ENCODE data around the gene ACTG1. TPM values are rescaled to one million over a fixed set of nuclear protein-coding genes. Genes with fewer than 3 reads are reported as not detected.

ACTG1 gene
- total RNA-seq, 4 donors from 2014 or later, result 1,023 to 5,472 (median 2,159) TPM

- intact Hi-C loops (cut with DNase I; ENCODE audit: low total_unique reads), result no loop called here
- Histone ChIP-seq H3K4me3 (no peak overlapping the region), H3K4me1 (no peaks in the 10 kb centered on the region), H3K27ac (no peak overlapping the region), H3K36me3 (no peaks in the 10 kb centered on the region), H3K27me3 (no peaks in the 10 kb centered on the region), H3K9me3 (no peaks in the 10 kb centered on the region)
- no peak for DNase-seq
- TF ChIP-seq CTCF (IDR thresholded peaks at IDR 0.05), result no peak
Measured at GRCh38 chr17:81545160-81545949, 32.8 kb upstream of the ACTG1 start.

GRCh38 chr17:81544281-81544974 is 31.8 kb upstream of the ACTG1 start:
- H3K36me3 ChIP-seq, result no peaks in the 10 kb centered on the region
- intact Hi-C loops (cut with DNase I; ENCODE audit: low total_unique reads), result no loop called here
- TF ChIP-seq POLR2A (IDR thresholded peaks at IDR 0.05) (no peak), CTCF (IDR thresholded peaks at IDR 0.05) (no peak)

GRCh38 chr17:81543756-81544155 is 31.2 kb upstream of the ACTG1 start:
- no peaks in the 10 kb centered on the region for H3K27me3 ChIP-seq
- H3K9me3 ChIP-seq, result no peaks in the 10 kb centered on the region
- TF ChIP-seq CTCF (IDR thresholded peaks at IDR 0.05), result no peak
- no peak for TF ChIP-seq POLR2A (IDR thresholded peaks at IDR 0.05)
- H3K4me3 ChIP-seq, result no peak overlapping the region
- H3K4me1 ChIP-seq, result no peaks in the 10 kb centered on the region
- H3K36me3 ChIP-seq, result no peaks in the 10 kb centered on the region
- H3K27ac ChIP-seq, result no peak overlapping the region
- intact Hi-C loops (cut with DNase I; ENCODE audit: low total_unique reads), result no loop called here
- no peak for DNase-seq

More at GRCh38 chr17:81544281-81544974, 31.8 kb upstream of the ACTG1 start:
- H3K27me3 ChIP-seq, result no peaks in the 10 kb centered on the region
- H3K4me3 ChIP-seq, result no peak overlapping the region
- no peak for DNase-seq
- no peaks in the 10 kb centered on the region for H3K9me3 ChIP-seq
- H3K4me1 ChIP-seq, result no peaks in the 10 kb centered on the region
- no peak overlapping the region for H3K27ac ChIP-seq

DNA sequence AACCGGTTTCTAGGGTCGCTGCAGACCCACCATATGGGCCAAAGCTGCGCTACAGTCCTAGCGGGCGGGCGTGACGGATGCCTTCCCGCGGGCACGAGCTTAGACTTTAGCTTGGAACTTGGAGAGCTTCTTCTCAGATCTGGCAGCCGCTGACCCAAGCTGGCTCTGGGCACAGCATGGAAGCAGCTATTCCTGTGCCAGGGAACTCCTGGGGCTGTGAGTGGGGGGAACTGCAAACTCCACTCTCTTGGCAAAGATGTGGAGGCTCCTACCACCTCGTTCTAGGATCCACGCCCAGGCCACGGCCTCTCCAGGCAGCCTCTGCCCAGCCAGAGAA is 30.7 kb upstream of the ACTG1 start:
- no peaks in the 10 kb centered on the region for H3K9me3 ChIP-seq
- H3K36me3 ChIP-seq, result no peaks in the 10 kb centered on the region
- no peak for DNase-seq
- no peak overlapping the region for H3K27ac ChIP-seq
- H3K4me3 ChIP-seq, result no peak overlapping the region
- H3K27me3 ChIP-seq, result no peaks in the 10 kb centered on the region
- intact Hi-C loops (cut with DNase I; ENCODE audit: low total_unique reads), result no loop called here
- TF ChIP-seq POLR2A (IDR thresholded peaks at IDR 0.05) (no peak), CTCF (IDR thresholded peaks at IDR 0.05) (no peak)
- H3K4me1 ChIP-seq, result no peaks in the 10 kb centered on the region

All from uterus (tissue), 4 donors.